Peyer's patch (tissue), 4 donors: ENCODE data around the gene EPB41L4A.

Experiments
- CTCF ChIP-seq, 6 experiments: fragments of 450-650 bp in 4 of 6; fragments of 200-600 bp in 2 of 6; sonication (generic) in 1 of 6; IDR thresholded peaks; one replicate each; pipeline ENCODE4 v1.5.1; 2017 to 2019; ENCODE audit warnings: antibody characterized with exemption in 6 of 6, mild to moderate bottlenecking in 3 of 6, moderate library complexity in 1 of 6
- POLR2A ChIP-seq, 2 donors: fragments of 450-650 bp; IDR thresholded peaks; one replicate each; pipeline ENCODE4 v1.5.1; 2017; ENCODE audit warnings: antibody characterized with exemption in 2 of 2, mild to moderate bottlenecking in 2 of 2, moderate library complexity in 2 of 2

- TF ChIP-seq CTCF (IDR thresholded peaks at IDR 0.05) (peak in 4 of 6 experiments; percentile 31 to 40 (median 36)), POLR2A (IDR thresholded peaks at IDR 0.05) (no peak)
Observed at GRCh38 chr5:112186401-112186990, 232.6 kb downstream of the EPB41L4A start.
